Loucy (cell line): ENCODE data around the gene COL10A1.
A peak's percentile ranks its signal among the peaks of the same experiment; 100 is the strongest.

Source experiments
- H2AFZ ChIP-seq: fragments of 200-600 bp; sonication (generic); 2 replicates; pipeline ENCODE4 v1.6.0; 2016; ENCODE audit warnings: antibody characterized with exemption, mild to moderate bottlenecking, low read length, moderate library complexity
- H3F3A ChIP-seq: fragments of 200-600 bp; 2 replicates; pipeline ENCODE4 v1.6.0; 2016; ENCODE audit warnings: antibody characterized with exemption, low read depth, mild to moderate bottlenecking
- H3K27me3 ChIP-seq: fragments of 200-600 bp; sonication (generic); 2 replicates; pipeline ENCODE4 v1.6.1; 2014; ENCODE audit warnings: low read length, mild to moderate bottlenecking; ENCODE audit not compliant: insufficient read depth, poor library complexity, severe bottlenecking
- H3K36me3 ChIP-seq: fragments of 200-600 bp; sonication (generic); 2 replicates; pipeline ENCODE4 v1.6.1; 2016; ENCODE audit warnings: low read length; ENCODE audit not compliant: insufficient read depth
- H3K4me1 ChIP-seq: fragments of 200-600 bp; sonication (generic); 2 replicates; pipeline ENCODE4 v1.5.1; 2014; ENCODE audit warnings: low read length, mild to moderate bottlenecking; ENCODE audit not compliant: insufficient read depth, poor library complexity, severe bottlenecking
- H3K4me2 ChIP-seq: fragments of 200-600 bp; sonication (generic); 2 replicates; pipeline ENCODE4 v1.6.0; 2014; ENCODE audit warnings: antibody characterized with exemption, low read length, low read depth, mild to moderate bottlenecking; ENCODE audit not compliant: poor library complexity, severe bottlenecking
- H3K4me3 ChIP-seq: fragments of 200-600 bp; sonication (generic); 2 replicates; pipeline ENCODE4 v1.5.1; 2014; ENCODE audit warnings: low read length, mild to moderate bottlenecking, mixed read lengths; ENCODE audit not compliant: poor library complexity, severe bottlenecking
- H3K79me2 ChIP-seq: fragments of 200-600 bp; sonication (generic); 2 replicates; pipeline ENCODE4 v1.6.1; 2014; ENCODE audit warnings: low read length; ENCODE audit not compliant: insufficient read depth
- H3K9ac ChIP-seq: fragments of 200-600 bp; sonication (generic); 2 replicates; pipeline ENCODE4 v1.6.0; 2014; ENCODE audit warnings: mild to moderate bottlenecking, low read depth, low read length, moderate library complexity; ENCODE audit not compliant: poor library complexity, severe bottlenecking
- H3K9me2 ChIP-seq: fragments of 200-600 bp; sonication (generic); replicated peaks from 2 replicates; pipeline ENCODE4 v1.6.1; 2016; ENCODE audit warnings: low read depth, low read length, mixed read lengths
- H3K9me3 ChIP-seq: fragments of 200-600 bp; sonication (generic); 2 replicates; pipeline ENCODE4 v1.6.1; 2014; ENCODE audit warnings: mild to moderate bottlenecking, antibody characterized with exemption, low read length, low read depth; ENCODE audit not compliant: insufficient read depth
- H4K20me1 ChIP-seq: fragments of 200-600 bp; sonication (generic); 2 replicates; pipeline ENCODE4 v1.6.0; 2014; ENCODE audit warnings: antibody characterized with exemption, low read length, mild to moderate bottlenecking; ENCODE audit not compliant: insufficient read depth, poor library complexity, severe bottlenecking
- CTCF ChIP-seq: fragments of 200-600 bp; sonication (generic); conservative IDR thresholded peaks from 2 replicates; pipeline ENCODE4 v1.5.1; 2014; ENCODE audit warnings: mild to moderate bottlenecking, antibody characterized with exemption, low read length
- EZH2phosphoT487 ChIP-seq: fragments of 200-600 bp; IDR thresholded peaks from 2 replicates; pipeline ENCODE4 v1.6.1; 2018; ENCODE audit warnings: antibody characterized with exemption, mild to moderate bottlenecking, moderate library complexity, borderline replicate concordance

The COL10A1 gene

GRCh38 chr6:116145803-116146675 is 20.1 kb upstream of the COL10A1 start:
- Histone ChIP-seq H3K4me3 (no peak overlapping the region), H3K9ac (no peak overlapping the region), H3K4me1 (no peaks in the 10 kb centered on the region), H3K9me2 (no peaks in the 10 kb centered on the region), H3K36me3 (no peaks in the 10 kb centered on the region), H3K4me2 (no peak overlapping the region), H3K27me3 (no peaks in the 10 kb centered on the region), H3K9me3 (no peaks in the 10 kb centered on the region), H4K20me1 (no peaks in the 10 kb centered on the region), H2AFZ (no peak overlapping the region), H3F3A (no peaks in the 10 kb centered on the region), H3K79me2 (no peaks in the 10 kb centered on the region)
- TF ChIP-seq CTCF (no peak), EZH2phosphoT487 (no peak)

- no peaks in the 10 kb centered on the region for H3K27me3 ChIP-seq
- H4K20me1 ChIP-seq: no peaks in the 10 kb centered on the region
- H3K4me3 ChIP-seq: no peak overlapping the region
- H3K36me3 ChIP-seq: no peaks in the 10 kb centered on the region
- no peak overlapping the region for H3K9ac ChIP-seq
- H3K9me3 ChIP-seq: no peaks in the 10 kb centered on the region
- no peaks in the 10 kb centered on the region for H3K9me2 ChIP-seq
- TF ChIP-seq EZH2phosphoT487: no peak
- no peak for TF ChIP-seq CTCF
- H3K79me2 ChIP-seq: no peaks in the 10 kb centered on the region
- H3F3A ChIP-seq: no peaks in the 10 kb centered on the region
- no peak overlapping the region for H2AFZ ChIP-seq
- H3K4me2 ChIP-seq: no peak overlapping the region
- H3K4me1 ChIP-seq: no peaks in the 10 kb centered on the region
These were observed 18.7 kb upstream of the COL10A1 start for GRCh38 chr6:116144605-116145004.

GRCh38 chr6:116139917-116140316 is 14.0 kb upstream of the COL10A1 start:
- H3K79me2 ChIP-seq: no peaks in the 10 kb centered on the region
- H3K27me3 ChIP-seq: no peaks in the 10 kb centered on the region
- H3K9ac ChIP-seq: no peak overlapping the region
- H3K36me3 ChIP-seq: no peaks in the 10 kb centered on the region
- H3K4me3 ChIP-seq: no peak overlapping the region
- H3K4me1 ChIP-seq: no peaks in the 10 kb centered on the region
- no peaks in the 10 kb centered on the region for H3K9me2 ChIP-seq
- H3K4me2 ChIP-seq: no peak overlapping the region
- H3K9me3 ChIP-seq: no peaks in the 10 kb centered on the region
- no peak for TF ChIP-seq EZH2phosphoT487
- peak; percentile 46 for TF ChIP-seq CTCF
- no peak overlapping the region for H2AFZ ChIP-seq
- no peaks in the 10 kb centered on the region for H4K20me1 ChIP-seq
- no peaks in the 10 kb centered on the region for H3F3A ChIP-seq
